Thyroid gland (tissue), 4 donors: ENCODE data around the gene TTC36. TPM values are rescaled to one million over a fixed set of nuclear protein-coding genes. Genes with fewer than 3 reads are reported as not detected.
A peak's percentile ranks its signal among the peaks of the same experiment; 100 is the strongest.

Experiments
- DNase-seq, 2 donors: peaks; one replicate each; pipeline ENCODE4 v3.0.0-alpha.2; 2019
- H3K27ac ChIP-seq, 3 donors: fragments of 200-600 bp; sonication (generic); 1 replicate in 2 of 3; 2 replicates in 1 of 3; pipeline ENCODE4 v1.5.1; 2016 to 2019; ENCODE audit warnings: mild to moderate bottlenecking in 1 of 3, moderate library complexity in 1 of 3
- H3K27me3 ChIP-seq: fragments of 200-600 bp; sonication (generic); one replicate; pipeline ENCODE4 v1.5.1; 2019
- H3K36me3 ChIP-seq, 2 donors: fragments of 200-600 bp; sonication (generic); one replicate each; pipeline ENCODE4 v1.5.1; 2016 to 2019
- H3K4me1 ChIP-seq, 2 donors: fragments of 200-600 bp; sonication (generic); one replicate each; pipeline ENCODE4 v1.5.1; 2017 to 2019
- H3K4me3 ChIP-seq, 3 donors: fragments of 200-600 bp; sonication (generic); replicated peaks in 1 of 3; 1 replicate in 2 of 3; 2 replicates in 1 of 3; pipeline ENCODE4 v1.5.1; 2016; ENCODE audit warnings: mild to moderate bottlenecking in 1 of 3
- H3K9me3 ChIP-seq: fragments of 200-600 bp; sonication (generic); one replicate; pipeline ENCODE4 v1.5.1; 2017
- CTCF ChIP-seq, 6 experiments: fragments of 200-600 bp in 3 of 6; fragments of 450-650 bp in 3 of 6; sonication (generic) in 3 of 6; IDR thresholded peaks; one replicate each; pipeline ENCODE4 v1.5.1; 2016 to 2019; ENCODE audit warnings: antibody characterized with exemption in 6 of 6, mild to moderate bottlenecking in 2 of 6, inconsistent platforms in 1 of 6, moderate library complexity in 1 of 6
- POLR2A ChIP-seq, 2 donors: fragments of 450-650 bp; IDR thresholded peaks; one replicate each; pipeline ENCODE4 v1.6.1; 2017; ENCODE audit warnings: antibody characterized with exemption in 2 of 2, mild to moderate bottlenecking in 2 of 2, moderate library complexity in 1 of 2
- WGBS, 2 donors: methylation state at CpG; one replicate each; pipeline ENCODE4 v1.1.5; 2017; 5-methylcytosine and 5-hydroxymethylcytosine counted together
- intact Hi-C: fragments of 100-400 bp; cut with DNase I; formaldehyde crosslinking; loops from one replicate; pipeline ENCODE4 v1.15.1; 2023
- total RNA-seq, 4 donors: library from RNA; depleted of rRNA; stranded (reverse); fragments of >200 nt; gene quantifications; one replicate each; pipeline ENCODE4 v1.2.3, GENCODE V29; 2016

TTC36 gene
- total RNA-seq, 4 donors from 2014 or later, result 0.78 to 4.9 TPM; not detected in 2

- peaks cover 7 to 8% of the 10 kb centered on the region in 2 donors for H3K36me3 ChIP-seq
Observed at GRCh38 chr11:118545533-118545932, 18.3 kb downstream of the TTC36 start.

GRCh38 chr11:118547132-118547531, 19.9 kb downstream of the TTC36 start:
- Histone ChIP-seq H3K4me3 (no peak overlapping the region), H3K9me3 (no peaks in the 10 kb centered on the region), H3K36me3 (peaks cover 18 to 20% of the 10 kb centered on the region in 2 donors), H3K4me1 (no peaks in the 10 kb centered on the region), H3K27me3 (no peaks in the 10 kb centered on the region), H3K27ac (no peak overlapping the region)
- intact Hi-C loops, result no loop called here
- no peak for DNase-seq
- WGBS, 2 donors, result 94 to 95% methylated on average over 2 of the region's 2 CpGs
- TF ChIP-seq CTCF (IDR thresholded peaks at IDR 0.05), result no peak
- no peak for TF ChIP-seq POLR2A (IDR thresholded peaks at IDR 0.05)

More at GRCh38 chr11:118545533-118545932, 18.3 kb downstream of the TTC36 start:
- H3K27ac ChIP-seq, result no peak overlapping the region
- no peaks in the 10 kb centered on the region for H3K4me1 ChIP-seq
- H3K27me3 ChIP-seq, result no peaks in the 10 kb centered on the region
- intact Hi-C loops, result no loop called here
- H3K9me3 ChIP-seq, result no peaks in the 10 kb centered on the region
- no peak for TF ChIP-seq CTCF (IDR thresholded peaks at IDR 0.05)
- TF ChIP-seq POLR2A (IDR thresholded peaks at IDR 0.05), result no peak
- H3K4me3 ChIP-seq, result no peak overlapping the region
- 78% methylated on average over 5 of the region's 5 CpGs for WGBS, 2 donors
- DNase-seq, result no peak

- 85 to 86% methylated on average over 4 of the region's 4 CpGs for WGBS, 2 donors
- peaks cover 36% of the 10 kb centered on the region in 2 donors for H3K36me3 ChIP-seq
- H3K4me3 ChIP-seq, result no peak overlapping the region
- H3K9me3 ChIP-seq, result no peaks in the 10 kb centered on the region
- intact Hi-C loops, result no loop called here
- no peaks in the 10 kb centered on the region for H3K4me1 ChIP-seq
- no peak overlapping the region for H3K27ac ChIP-seq
- TF ChIP-seq POLR2A (IDR thresholded peaks at IDR 0.05) (no peak), CTCF (IDR thresholded peaks at IDR 0.05) (no peak)
- H3K27me3 ChIP-seq, result no peaks in the 10 kb centered on the region
- no peak for DNase-seq
Observed at GRCh38 chr11:118552341-118552740, 25.1 kb downstream of the TTC36 start.

- H3K27ac ChIP-seq, result no peak overlapping the region
- no peak for TF ChIP-seq POLR2A (IDR thresholded peaks at IDR 0.05)
- no peak for TF ChIP-seq CTCF (IDR thresholded peaks at IDR 0.05)
- H3K4me1 ChIP-seq, result peaks cover 0 to 6% of the 10 kb centered on the region in 2 donors
- H3K4me3 ChIP-seq, result no peak overlapping the region
- 90 to 95% methylated on average over 4 of the region's 4 CpGs for WGBS, 2 donors
- DNase-seq, result no peak
- intact Hi-C loops, result no loop called here
- no peaks in the 10 kb centered on the region for H3K27me3 ChIP-seq
- peaks cover 4 to 12% of the 10 kb centered on the region in 2 donors for H3K36me3 ChIP-seq
- H3K9me3 ChIP-seq, result no peaks in the 10 kb centered on the region
Observed at GRCh38 chr11:118560806-118561205, 33.5 kb downstream of the TTC36 start.

- no peaks in the 10 kb centered on the region for H3K9me3 ChIP-seq
- peak in 1 of 2 donors; percentile 7 for DNase-seq
- H3K4me1 ChIP-seq, result peaks cover 0 to 6% of the 10 kb centered on the region in 2 donors
- no peaks in the 10 kb centered on the region for H3K36me3 ChIP-seq
- 40 to 63% methylated on average over 3 to 5 of the region's 5 CpGs for WGBS, 2 donors
- peak overlapping the region in 1 of 3 donors; percentile 44 for H3K4me3 ChIP-seq
- no peak for TF ChIP-seq POLR2A (IDR thresholded peaks at IDR 0.05)
- TF ChIP-seq CTCF (IDR thresholded peaks at IDR 0.05), result no peak
- no peaks in the 10 kb centered on the region for H3K27me3 ChIP-seq
- peak overlapping the region in 1 of 3 donors; percentile 48 for H3K27ac ChIP-seq
- intact Hi-C loops, result no loop called here
Observed at GRCh38 chr11:118565051-118565450, 37.8 kb downstream of the TTC36 start.
